ENCODE data around the gene MAP2.

MAP2 gene

GRCh38 chr2:209391776-209392401, 32.0 kb upstream of the MAP2 start:
- Histone ChIP-seq H3K27ac (no peak overlapping the region), H3K4me3 (no peak overlapping the region)

GRCh38 chr2:209395229-209395628, 28.6 kb upstream of the MAP2 start:
- no peak for TF ChIP-seq Cebpa-rat (IDR thresholded peaks at IDR 0.05)
- H3K9me3 ChIP-seq = no peaks in the 10 kb centered on the region
- H3K27me3 ChIP-seq = no peaks in the 10 kb centered on the region

More at GRCh38 chr2:209391776-209392401, 32.0 kb upstream of the MAP2 start:
- no peak for TF ChIP-seq Cebpa-rat (IDR thresholded peaks at IDR 0.05)
- Histone ChIP-seq H3K4me1 (no peaks in the 10 kb centered on the region), H3K4me2 (no peak overlapping the region), H4K20me1 (no peaks in the 10 kb centered on the region), H3K36me3 (no peaks in the 10 kb centered on the region), H3K27me3 (no peaks in the 10 kb centered on the region), H3K9ac (no peak overlapping the region), H3K9me3 (peaks cover 7% of the 10 kb centered on the region; the same call in 1 of the 2 replicates)

GRCh38 chr2:209395652-209396051, 28.2 kb upstream of the MAP2 start:
- H3K27ac ChIP-seq = no peak overlapping the region
- no peaks in the 10 kb centered on the region for H3K36me3 ChIP-seq
- no peak for TF ChIP-seq Cebpa-rat (IDR thresholded peaks at IDR 0.05)
- no peaks in the 10 kb centered on the region for H3K4me1 ChIP-seq
- no peaks in the 10 kb centered on the region for H3K27me3 ChIP-seq
- H3K9me3 ChIP-seq = no peaks in the 10 kb centered on the region
- no peak overlapping the region for H3K9ac ChIP-seq
- H4K20me1 ChIP-seq = no peaks in the 10 kb centered on the region
- H3K4me2 ChIP-seq = no peak overlapping the region
- no peak overlapping the region for H3K4me3 ChIP-seq

More at GRCh38 chr2:209395229-209395628, 28.6 kb upstream of the MAP2 start:
- Histone ChIP-seq H3K4me1 (no peaks in the 10 kb centered on the region), H3K9ac (no peak overlapping the region), H3K4me3 (no peak overlapping the region), H3K4me2 (no peak overlapping the region), H3K36me3 (no peaks in the 10 kb centered on the region), H4K20me1 (no peaks in the 10 kb centered on the region), H3K27ac (no peak overlapping the region)

GRCh38 chr2:209398463-209398862, 25.4 kb upstream of the MAP2 start:
- no peaks in the 10 kb centered on the region for H3K9me3 ChIP-seq
- no peak overlapping the region for H3K4me3 ChIP-seq
- H3K36me3 ChIP-seq = no peaks in the 10 kb centered on the region
- no peaks in the 10 kb centered on the region for H4K20me1 ChIP-seq
- H3K27ac ChIP-seq = no peak overlapping the region
- no peak overlapping the region for H3K4me2 ChIP-seq
- no peak for TF ChIP-seq Cebpa-rat (IDR thresholded peaks at IDR 0.05)
- no peaks in the 10 kb centered on the region for H3K27me3 ChIP-seq
- H3K9ac ChIP-seq = no peak overlapping the region
- no peaks in the 10 kb centered on the region for H3K4me1 ChIP-seq

- H3K9ac ChIP-seq = no peak overlapping the region
- H3K4me3 ChIP-seq = no peak overlapping the region
- no peaks in the 10 kb centered on the region for H3K36me3 ChIP-seq
- H3K4me1 ChIP-seq = no peaks in the 10 kb centered on the region
- H3K9me3 ChIP-seq = no peaks in the 10 kb centered on the region
- H3K4me2 ChIP-seq = no peak overlapping the region
- H3K27ac ChIP-seq = no peak overlapping the region
- H3K27me3 ChIP-seq = no peaks in the 10 kb centered on the region
- TF ChIP-seq Cebpa-rat (IDR thresholded peaks at IDR 0.05) = no peak
- H4K20me1 ChIP-seq = no peaks in the 10 kb centered on the region
Observed at GRCh38 chr2:209401788-209402187, 22.1 kb upstream of the MAP2 start.

- no peak overlapping the region for H3K4me3 ChIP-seq
- no peaks in the 10 kb centered on the region for H3K4me1 ChIP-seq
- H3K9ac ChIP-seq = no peak overlapping the region
- no peaks in the 10 kb centered on the region for H3K27me3 ChIP-seq
- H4K20me1 ChIP-seq = no peaks in the 10 kb centered on the region
- no peak overlapping the region for H3K4me2 ChIP-seq
- no peak for TF ChIP-seq Cebpa-rat (IDR thresholded peaks at IDR 0.05)
- no peaks in the 10 kb centered on the region; the same call in 1 of the 2 replicates for H3K9me3 ChIP-seq
- H3K27ac ChIP-seq = no peak overlapping the region
- no peaks in the 10 kb centered on the region for H3K36me3 ChIP-seq
Observed at GRCh38 chr2:209411296-209411695, 12.6 kb upstream of the MAP2 start.

GRCh38 chr2:209411718-209412117, 12.1 kb upstream of the MAP2 start:
- no peak overlapping the region for H3K4me3 ChIP-seq
- no peaks in the 10 kb centered on the region for H3K36me3 ChIP-seq
- no peaks in the 10 kb centered on the region for H3K27me3 ChIP-seq
- H3K9ac ChIP-seq = no peak overlapping the region
- H3K9me3 ChIP-seq = no peaks in the 10 kb centered on the region; the same call in 1 of the 2 replicates
- H3K27ac ChIP-seq = no peak overlapping the region
- no peak overlapping the region for H3K4me2 ChIP-seq
- no peak for TF ChIP-seq Cebpa-rat (IDR thresholded peaks at IDR 0.05)
- H4K20me1 ChIP-seq = no peaks in the 10 kb centered on the region
- H3K4me1 ChIP-seq = no peaks in the 10 kb centered on the region

GRCh38 chr2:209413311-209414014, 10.4 kb upstream of the MAP2 start:
- no peak for TF ChIP-seq Cebpa-rat (IDR thresholded peaks at IDR 0.05)
- no peak overlapping the region for H3K27ac ChIP-seq
- no peaks in the 10 kb centered on the region for H4K20me1 ChIP-seq
- H3K9me3 ChIP-seq = no peaks in the 10 kb centered on the region; the same call in 1 of the 2 replicates
- H3K4me2 ChIP-seq = no peak overlapping the region
- no peaks in the 10 kb centered on the region for H3K27me3 ChIP-seq
- H3K9ac ChIP-seq = no peak overlapping the region
- H3K36me3 ChIP-seq = no peaks in the 10 kb centered on the region
- H3K4me1 ChIP-seq = no peaks in the 10 kb centered on the region
- no peak overlapping the region for H3K4me3 ChIP-seq

GRCh38 chr2:209416913-209417312, 6.9 kb upstream of the MAP2 start:
- Histone ChIP-seq H3K27ac (no peak overlapping the region), H4K20me1 (no peaks in the 10 kb centered on the region), H3K4me2 (no peak overlapping the region), H3K27me3 (no peaks in the 10 kb centered on the region), H3K36me3 (no peaks in the 10 kb centered on the region), H3K9ac (no peak overlapping the region), H3K9me3 (no peaks in the 10 kb centered on the region; the same call in 1 of the 2 replicates), H3K4me3 (no peak overlapping the region), H3K4me1 (no peaks in the 10 kb centered on the region)
- TF ChIP-seq Cebpa-rat (IDR thresholded peaks at IDR 0.05) = no peak

- no peak for TF ChIP-seq Cebpa-rat (IDR thresholded peaks at IDR 0.05)
- Histone ChIP-seq H3K4me3 (no peak overlapping the region), H3K9ac (no peak overlapping the region), H3K36me3 (no peaks in the 10 kb centered on the region), H3K27ac (no peak overlapping the region), H4K20me1 (no peaks in the 10 kb centered on the region), H3K4me2 (no peak overlapping the region), H3K9me3 (no peaks in the 10 kb centered on the region), H3K4me1 (peaks cover 14% of the 10 kb centered on the region), H3K27me3 (no peaks in the 10 kb centered on the region)
Observed at GRCh38 chr2:209422191-209422754, 1.6 kb upstream of the MAP2 start.

All from BLaER1 (cell line).